Measurements from ENCODE around the gene SLC37A1.

DNA sequence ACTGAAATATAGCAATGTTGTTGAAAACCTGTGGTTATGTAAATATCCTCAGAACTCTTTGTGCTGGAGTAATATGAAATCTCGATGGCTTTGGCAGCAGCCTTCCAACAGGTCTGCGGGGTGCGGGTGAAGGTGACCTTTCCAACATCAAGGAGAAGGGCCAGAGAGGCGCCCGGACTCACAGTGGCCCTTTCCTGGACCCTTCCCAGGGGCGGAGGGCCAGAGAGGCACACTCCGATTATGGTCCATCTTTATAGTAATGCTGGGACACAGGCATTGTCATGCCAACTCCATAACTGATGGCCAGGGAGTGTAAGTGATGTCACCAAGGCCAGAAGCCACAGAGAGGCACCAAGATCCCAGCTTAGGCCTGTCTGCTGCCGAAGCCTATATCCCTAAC, 18.1 kb downstream of the SLC37A1 start:
- no peak for TF ChIP-seq CTCF (conservative IDR thresholded peaks at IDR 0.05; ENCODE audit: low read depth, low read length)
- no peak for TF ChIP-seq EZH2 (IDR thresholded peaks at IDR 0.05; ENCODE audit: low read length, unreplicated experiment)
- no peak for TF ChIP-seq EZH2phosphoT487 (IDR thresholded peaks at IDR 0.05; ENCODE audit: borderline replicate concordance, low read length)
